Vagina (tissue), 2 donors: Measurements from ENCODE around the gene HPDL. TPM values are rescaled to one million over a fixed set of nuclear protein-coding genes. Genes with fewer than 3 reads are reported as not detected.

Source experiments
- DNase-seq, 2 donors: peaks; one replicate each; pipeline ENCODE4 v3.0.0-alpha.2; 2017; ENCODE audit errors: extremely low spot score in 2 of 2
- H3K27ac ChIP-seq: fragments of 200-600 bp; sonication (generic); one replicate; pipeline ENCODE4 v1.5.1; 2019
- H3K27me3 ChIP-seq: fragments of 200-600 bp; sonication (generic); one replicate; pipeline ENCODE4 v1.5.1; 2019
- H3K36me3 ChIP-seq, 2 donors: fragments of 200-600 bp; sonication (generic); one replicate each; pipeline ENCODE4 v1.5.1; 2017 to 2019
- H3K4me1 ChIP-seq: fragments of 200-600 bp; sonication (generic); one replicate; pipeline ENCODE4 v1.5.1; 2019
- H3K4me3 ChIP-seq, 2 donors: fragments of 200-600 bp; sonication (generic); 1 replicate in 1 of 2; 2 replicates in 1 of 2; pipeline ENCODE4 v1.5.1; 2016 to 2019
- H3K9me3 ChIP-seq: fragments of 200-600 bp; sonication (generic); one replicate; pipeline ENCODE4 v1.5.1; 2019
- CTCF ChIP-seq, 3 experiments: fragments of 450-650 bp in 2 of 3; fragments of 200-600 bp in 1 of 3; sonication (generic) in 1 of 3; IDR thresholded peaks; one replicate each; pipeline ENCODE4 v1.5.1; 2017 to 2019; ENCODE audit warnings: antibody characterized with exemption in 3 of 3, mild to moderate bottlenecking in 2 of 3, moderate library complexity in 2 of 3
- POLR2A ChIP-seq, 2 donors: fragments of 450-650 bp; IDR thresholded peaks; one replicate each; pipeline ENCODE4 v1.6.1; 2017; ENCODE audit warnings: antibody characterized with exemption in 2 of 2, mild to moderate bottlenecking in 2 of 2, moderate library complexity in 2 of 2
- POLR2AphosphoS5 ChIP-seq, 2 donors: sonication (generic); formaldehyde crosslinking; IDR thresholded peaks; one replicate each; pipeline ENCODE4 v1.9.0; 2017; ENCODE audit warnings: antibody characterized with exemption in 2 of 2, mild to moderate bottlenecking in 2 of 2, low read depth in 1 of 2; ENCODE audit not compliant: insufficient read depth in 1 of 2
- intact Hi-C: fragments of 100-400 bp; cut with DNase I; formaldehyde crosslinking; loops from one replicate; pipeline ENCODE4 v1.15.1; 2023
- total RNA-seq: library from RNA; depleted of rRNA; stranded (reverse); fragments of >200 nt; gene quantifications from one replicate; pipeline ENCODE4 v1.2.3, GENCODE V29; 2016

Gene HPDL
- total RNA-seq, 1 donor from 2014 or later, result 2.2 TPM

DNA sequence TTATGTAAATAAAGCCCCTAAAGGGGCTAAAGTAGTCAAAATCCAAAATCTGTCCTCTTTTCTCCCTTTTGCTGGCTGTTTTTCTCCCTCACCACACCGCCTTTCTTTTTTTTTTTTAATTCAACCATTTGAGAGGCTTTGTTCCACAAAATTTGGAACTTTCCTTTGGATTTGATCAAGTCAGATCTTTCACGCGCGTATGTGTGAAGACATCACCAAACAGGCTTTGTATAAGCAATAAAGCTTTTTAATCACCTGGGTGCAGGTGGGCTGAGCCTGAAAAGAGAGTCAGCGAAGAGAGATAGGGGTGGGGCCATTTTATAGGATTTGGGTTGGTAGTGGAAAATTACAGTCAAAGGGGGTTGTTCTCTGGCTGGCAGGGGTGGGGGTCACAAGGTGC is 5.3 kb upstream of the HPDL start:
- no peak overlapping the region for H3K4me3 ChIP-seq
- no peak for DNase-seq
- intact Hi-C loops, result no loop called here
- no peaks in the 10 kb centered on the region for H3K27me3 ChIP-seq
- peaks cover 7% of the 10 kb centered on the region for H3K4me1 ChIP-seq
- no peak overlapping the region for H3K27ac ChIP-seq
- H3K9me3 ChIP-seq, result no peaks in the 10 kb centered on the region
- H3K36me3 ChIP-seq, result no peaks in the 10 kb centered on the region
- no peak for TF ChIP-seq POLR2A (IDR thresholded peaks at IDR 0.05)
- no peak for TF ChIP-seq POLR2AphosphoS5 (IDR thresholded peaks at IDR 0.05; ENCODE audit: insufficient read depth in 1 of 2, low read depth in 1 of 2)
- TF ChIP-seq CTCF (IDR thresholded peaks at IDR 0.05), result no peak

DNA sequence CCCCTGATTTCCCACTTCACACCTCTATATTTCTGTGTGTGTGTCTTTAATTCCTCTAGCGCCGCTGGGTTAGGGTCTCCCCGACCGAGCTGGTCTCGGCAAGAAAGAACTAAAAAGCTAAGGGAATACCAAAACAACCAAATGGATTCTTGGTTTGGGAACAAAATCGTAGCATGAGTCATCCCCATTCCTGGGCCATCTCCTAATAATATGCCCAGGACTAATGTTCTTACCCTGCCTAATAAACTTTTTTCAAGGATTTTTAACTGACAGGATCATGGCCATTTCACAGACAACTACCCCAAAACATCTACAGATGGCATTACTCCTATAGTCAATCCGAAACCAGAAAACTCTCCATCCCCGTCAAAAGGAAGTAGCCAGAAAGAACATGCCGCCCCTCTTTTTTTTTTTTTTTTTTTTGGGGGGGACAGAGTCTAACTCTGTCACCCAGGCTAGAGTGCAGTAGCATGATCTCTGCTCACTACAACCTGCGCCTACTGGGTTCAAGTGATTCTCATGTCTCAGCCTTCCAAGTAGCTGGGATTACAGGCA is 4.1 kb upstream of the HPDL start:
- Histone ChIP-seq H3K27me3 (no peaks in the 10 kb centered on the region), H3K4me1 (peaks cover 18% of the 10 kb centered on the region), H3K27ac (no peak overlapping the region), H3K4me3 (no peak overlapping the region), H3K9me3 (no peaks in the 10 kb centered on the region), H3K36me3 (no peaks in the 10 kb centered on the region)
- TF ChIP-seq POLR2A (IDR thresholded peaks at IDR 0.05), result no peak
- DNase-seq, result no peak
- intact Hi-C loops, result no loop called here

DNA sequence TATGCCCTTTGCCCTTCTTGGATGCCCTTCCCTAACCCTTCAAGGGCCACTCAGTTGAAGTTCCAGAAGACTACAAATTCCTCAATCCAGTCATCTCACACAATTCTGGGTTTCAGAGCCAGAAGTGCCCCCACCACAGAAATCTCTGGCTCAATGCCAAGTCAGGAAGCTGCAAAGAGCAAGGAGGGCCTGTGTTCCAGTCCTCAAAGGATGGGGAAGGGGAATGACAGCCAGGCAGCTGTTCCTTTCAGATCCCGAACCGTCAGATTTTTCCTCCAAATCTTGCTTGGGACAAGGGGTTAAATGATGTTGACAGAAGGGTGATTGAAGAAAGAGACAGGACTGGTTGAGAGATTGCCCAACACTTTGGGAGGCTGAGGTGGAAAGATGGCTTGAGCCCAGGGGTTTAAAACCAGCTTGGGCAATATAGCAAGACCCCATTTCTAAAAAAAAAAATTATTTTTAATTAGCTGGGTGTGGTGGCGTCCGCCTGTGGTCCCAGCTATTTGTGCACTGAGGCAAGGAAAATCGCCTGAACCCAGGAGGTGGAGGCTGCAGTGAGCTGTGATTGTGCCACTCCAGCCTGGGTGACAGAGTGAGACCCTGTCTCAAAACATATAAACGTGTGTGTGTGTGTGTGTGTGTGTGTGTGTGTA is 716 bp upstream of the HPDL start:
- intact Hi-C loops, result no loop called here
- peak overlapping the region; percentile 62 to 63 for H3K4me3 ChIP-seq
- no peak for DNase-seq

GRCh38 chr1:45327644-45328515 is 1.2 kb downstream of the HPDL start:
- H3K27me3 ChIP-seq, result no peaks in the 10 kb centered on the region
- H3K36me3 ChIP-seq, result peaks cover 0 to 20% of the 10 kb centered on the region in 2 donors
- DNase-seq, result no peak
- H3K4me1 ChIP-seq, result peaks cover 20% of the 10 kb centered on the region
- TF ChIP-seq POLR2AphosphoS5 (IDR thresholded peaks at IDR 0.05; ENCODE audit: insufficient read depth in 1 of 2, low read depth in 1 of 2) (no peak), CTCF (IDR thresholded peaks at IDR 0.05) (no peak), POLR2A (IDR thresholded peaks at IDR 0.05) (no peak)
- H3K9me3 ChIP-seq, result no peaks in the 10 kb centered on the region
- H3K27ac ChIP-seq, result no peak overlapping the region
- H3K4me3 ChIP-seq, result peak overlapping the region; percentile 62 to 63
- intact Hi-C loops, result no loop called here

More for the DNA sequence above, 716 bp upstream of the HPDL start:
- H3K36me3 ChIP-seq, result peaks cover 0 to 4% of the 10 kb centered on the region in 2 donors
- no peaks in the 10 kb centered on the region for H3K27me3 ChIP-seq
- TF ChIP-seq POLR2AphosphoS5 (IDR thresholded peaks at IDR 0.05; ENCODE audit: insufficient read depth in 1 of 2, low read depth in 1 of 2) (no peak), CTCF (IDR thresholded peaks at IDR 0.05) (no peak), POLR2A (IDR thresholded peaks at IDR 0.05) (no peak)
- peaks cover 20% of the 10 kb centered on the region for H3K4me1 ChIP-seq
- no peaks in the 10 kb centered on the region for H3K9me3 ChIP-seq
- peak overlapping the region; percentile 39 for H3K27ac ChIP-seq

DNA sequence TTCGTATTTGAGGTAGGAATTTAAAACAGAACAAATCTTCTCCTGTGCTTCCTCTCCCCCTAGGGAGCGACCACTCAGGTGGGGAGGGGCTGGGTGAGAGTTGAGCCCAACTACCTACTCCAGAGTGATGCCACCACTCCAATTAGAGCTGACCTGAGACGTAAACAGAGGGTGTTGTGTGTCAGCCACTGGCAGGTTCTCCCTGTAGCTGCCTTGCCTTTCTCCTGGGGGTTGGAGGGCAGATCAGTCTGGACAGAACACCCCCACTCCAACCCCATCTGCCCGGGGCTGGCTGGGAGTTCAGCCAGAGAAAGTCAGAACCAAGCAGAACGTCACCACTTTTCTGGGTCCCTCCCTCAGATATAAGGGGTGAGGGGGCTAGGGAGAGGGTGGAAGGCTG is 2.0 kb downstream of the HPDL start:
- Histone ChIP-seq H3K27ac (no peak overlapping the region), H3K36me3 (peaks cover 0 to 28% of the 10 kb centered on the region in 2 donors), H3K27me3 (no peaks in the 10 kb centered on the region), H3K4me1 (peaks cover 20% of the 10 kb centered on the region), H3K4me3 (no peak overlapping the region), H3K9me3 (no peaks in the 10 kb centered on the region)
- no peak for DNase-seq
- TF ChIP-seq CTCF (IDR thresholded peaks at IDR 0.05), result no peak
- no peak for TF ChIP-seq POLR2A (IDR thresholded peaks at IDR 0.05)
- no peak for TF ChIP-seq POLR2AphosphoS5 (IDR thresholded peaks at IDR 0.05; ENCODE audit: insufficient read depth in 1 of 2, low read depth in 1 of 2)
- intact Hi-C loops, result no loop called here
